NCI-H1436 (cell line): ENCODE measurements around the gene CNTNAP5.

Source experiments
- DNase-seq: peaks from one replicate; lab custom pipeline; 2025; lab: John Stamatoyannopoulos, UW

The CNTNAP5 gene

GRCh38 chr2:124693156-124693555 lies 668.1 kb downstream of the CNTNAP5 start:
- no peak for DNase-seq

GRCh38 chr2:124698979-124699565 lies 674.0 kb downstream of the CNTNAP5 start:
- DNase-seq = no peak

GRCh38 chr2:124702777-124703176 lies 677.7 kb downstream of the CNTNAP5 start:
- DNase-seq = no peak

- no peak for DNase-seq
Measured at GRCh38 chr2:124704071-124704925, 679.2 kb downstream of the CNTNAP5 start.

- DNase-seq = no peak
Measured at GRCh38 chr2:124708661-124709060, 683.6 kb downstream of the CNTNAP5 start.

GRCh38 chr2:124713969-124714368 lies 688.9 kb downstream of the CNTNAP5 start:
- DNase-seq = no peak

GRCh38 chr2:124725187-124725586 lies 700.1 kb downstream of the CNTNAP5 start:
- DNase-seq = no peak

- DNase-seq = no peak
Measured at GRCh38 chr2:124740636-124741035, 715.5 kb downstream of the CNTNAP5 start.

- no peak for DNase-seq
Measured at GRCh38 chr2:124753842-124754241, 728.8 kb downstream of the CNTNAP5 start.

- no peak for DNase-seq
Measured at GRCh38 chr2:124755386-124755785, 730.3 kb downstream of the CNTNAP5 start.

- no peak for DNase-seq
Measured at GRCh38 chr2:124756048-124756447, 731.0 kb downstream of the CNTNAP5 start.

GRCh38 chr2:124762388-124762787 lies 737.3 kb downstream of the CNTNAP5 start:
- DNase-seq = no peak

- DNase-seq = no peak
Measured at GRCh38 chr2:124763611-124764010, 738.5 kb downstream of the CNTNAP5 start.

- no peak for DNase-seq
Measured at GRCh38 chr2:124774781-124775180, 749.7 kb downstream of the CNTNAP5 start.

- no peak for DNase-seq
Measured at GRCh38 chr2:124776332-124776731, 751.2 kb downstream of the CNTNAP5 start.

GRCh38 chr2:124778076-124778475 lies 753.0 kb downstream of the CNTNAP5 start:
- DNase-seq = no peak

GRCh38 chr2:124796647-124797046 lies 771.6 kb downstream of the CNTNAP5 start:
- no peak for DNase-seq

GRCh38 chr2:124797049-124797448 lies 772.0 kb downstream of the CNTNAP5 start:
- no peak for DNase-seq

GRCh38 chr2:124798551-124798950 lies 773.5 kb downstream of the CNTNAP5 start:
- DNase-seq = no peak

- peak; percentile 15 for DNase-seq
Measured at GRCh38 chr2:124804014-124804940, 779.2 kb downstream of the CNTNAP5 start.

- no peak for DNase-seq
Measured at GRCh38 chr2:124805060-124805459, 780.0 kb downstream of the CNTNAP5 start.

GRCh38 chr2:124810132-124810531 lies 785.0 kb downstream of the CNTNAP5 start:
- no peak for DNase-seq
